ENCODE results near the gene AHR.
"Not testable (repeated sequence)": the region's sequence is repeated elsewhere in the genome, so short reads cannot be mapped to it uniquely, and the experiment has no call there.

AHR gene

DNA sequence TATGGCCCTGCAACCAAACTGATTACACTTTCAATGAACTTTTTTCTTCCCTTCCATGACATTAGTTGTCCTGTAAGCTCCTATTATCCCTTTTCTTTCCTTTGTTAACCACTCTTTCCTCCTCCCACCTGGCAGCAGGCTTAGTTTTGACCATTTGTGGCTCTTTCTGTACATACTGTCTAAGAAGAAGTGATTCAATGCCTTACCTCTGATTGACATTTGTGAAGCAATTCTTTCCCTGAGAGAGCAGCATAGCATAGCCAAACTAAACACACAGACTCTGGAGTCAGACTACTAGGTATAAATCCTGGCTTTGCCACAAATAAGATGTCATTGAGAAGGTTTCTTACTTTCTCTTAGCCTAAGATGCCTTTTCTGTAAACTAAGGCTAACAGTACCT is 48.9 kb downstream of the AHR start:
- no peak overlapping the region for H2AFZ ChIP-seq (ENCODE audit: low read length)
- no peaks in the 10 kb centered on the region for H3K9me2 ChIP-seq (ENCODE audit: low read depth, low read length)
- no peaks in the 10 kb centered on the region for H3K36me3 ChIP-seq (ENCODE audit: insufficient read depth, low read length)
- no peaks in the 10 kb centered on the region for H3F3A ChIP-seq (ENCODE audit: insufficient read depth, low read length)
- H3K79me2 ChIP-seq (ENCODE audit: insufficient read depth, low read length) = no peaks in the 10 kb centered on the region
- no peak overlapping the region for H3K27ac ChIP-seq (ENCODE audit: low read depth, low read length, poor library complexity, severe bottlenecking)
- no peak overlapping the region for H3K4me2 ChIP-seq (ENCODE audit: low read length)
- no peaks in the 10 kb centered on the region for H3K27me3 ChIP-seq (ENCODE audit: insufficient read depth, low read length)
- H4K20me1 ChIP-seq (ENCODE audit: insufficient read depth, low read length) = no peaks in the 10 kb centered on the region
- H3K9me3 ChIP-seq (ENCODE audit: low read length) = no peaks in the 10 kb centered on the region
- no peak overlapping the region for H3K4me3 ChIP-seq (ENCODE audit: low read depth, low read length, poor library complexity, severe bottlenecking)
- TF ChIP-seq EZH2 (IDR thresholded peaks at IDR 0.05; ENCODE audit: borderline replicate concordance, low read length) = no peak
- TF ChIP-seq, protein P1, sequence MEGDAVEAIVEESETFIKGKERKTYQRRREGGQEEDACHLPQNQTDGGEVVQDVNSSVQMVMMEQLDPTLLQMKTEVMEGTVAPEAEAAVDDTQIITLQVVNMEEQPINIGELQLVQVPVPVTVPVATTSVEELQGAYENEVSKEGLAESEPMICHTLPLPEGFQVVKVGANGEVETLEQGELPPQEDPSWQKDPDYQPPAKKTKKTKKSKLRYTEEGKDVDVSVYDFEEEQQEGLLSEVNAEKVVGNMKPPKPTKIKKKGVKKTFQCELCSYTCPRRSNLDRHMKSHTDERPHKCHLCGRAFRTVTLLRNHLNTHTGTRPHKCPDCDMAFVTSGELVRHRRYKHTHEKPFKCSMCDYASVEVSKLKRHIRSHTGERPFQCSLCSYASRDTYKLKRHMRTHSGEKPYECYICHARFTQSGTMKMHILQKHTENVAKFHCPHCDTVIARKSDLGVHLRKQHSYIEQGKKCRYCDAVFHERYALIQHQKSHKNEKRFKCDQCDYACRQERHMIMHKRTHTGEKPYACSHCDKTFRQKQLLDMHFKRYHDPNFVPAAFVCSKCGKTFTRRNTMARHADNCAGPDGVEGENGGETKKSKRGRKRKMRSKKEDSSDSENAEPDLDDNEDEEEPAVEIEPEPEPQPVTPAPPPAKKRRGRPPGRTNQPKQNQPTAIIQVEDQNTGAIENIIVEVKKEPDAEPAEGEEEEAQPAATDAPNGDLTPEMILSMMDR (IDR thresholded peaks at IDR 0.05; ENCODE audit: low read length) = no peak
- H3K9ac ChIP-seq (ENCODE audit: low read length) = no peak overlapping the region
- H3K4me1 ChIP-seq (ENCODE audit: insufficient read depth, low read length, severe bottlenecking) = no peaks in the 10 kb centered on the region

DNA sequence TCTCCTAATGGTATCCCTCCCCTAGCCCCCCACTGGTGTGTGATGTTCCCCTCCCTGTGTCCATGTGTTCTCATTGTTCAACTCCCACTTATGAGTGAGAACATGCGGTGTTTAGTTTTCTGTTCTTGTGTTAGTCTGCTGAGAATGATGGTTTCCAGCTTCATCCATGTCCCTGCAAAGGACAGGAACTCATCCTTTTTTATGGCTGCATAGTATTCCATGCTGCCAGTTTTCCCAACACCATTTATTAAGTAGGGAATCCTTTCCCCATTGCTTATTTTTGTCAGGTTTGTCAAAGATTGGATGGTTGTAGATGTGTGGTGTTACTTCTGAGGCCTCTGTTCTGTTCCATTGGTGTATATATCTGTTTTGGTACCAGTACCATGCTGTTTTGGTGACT is 50.5 kb downstream of the AHR start:
- not testable (repeated sequence) for H2AFZ ChIP-seq (ENCODE audit: low read length); H3K27ac ChIP-seq (ENCODE audit: low read depth, low read length, poor library complexity, severe bottlenecking); H4K20me1 ChIP-seq (ENCODE audit: insufficient read depth, low read length); H3K4me1 ChIP-seq (ENCODE audit: insufficient read depth, low read length, severe bottlenecking); H3K36me3 ChIP-seq (ENCODE audit: insufficient read depth, low read length); H3K4me3 ChIP-seq (ENCODE audit: low read depth, low read length, poor library complexity, severe bottlenecking); H3F3A ChIP-seq (ENCODE audit: insufficient read depth, low read length); H3K9me2 ChIP-seq (ENCODE audit: low read depth, low read length); H3K9me3 ChIP-seq (ENCODE audit: low read length); H3K79me2 ChIP-seq (ENCODE audit: insufficient read depth, low read length); H3K4me2 ChIP-seq (ENCODE audit: low read length); H3K9ac ChIP-seq (ENCODE audit: low read length); H3K27me3 ChIP-seq (ENCODE audit: insufficient read depth, low read length)

DNA sequence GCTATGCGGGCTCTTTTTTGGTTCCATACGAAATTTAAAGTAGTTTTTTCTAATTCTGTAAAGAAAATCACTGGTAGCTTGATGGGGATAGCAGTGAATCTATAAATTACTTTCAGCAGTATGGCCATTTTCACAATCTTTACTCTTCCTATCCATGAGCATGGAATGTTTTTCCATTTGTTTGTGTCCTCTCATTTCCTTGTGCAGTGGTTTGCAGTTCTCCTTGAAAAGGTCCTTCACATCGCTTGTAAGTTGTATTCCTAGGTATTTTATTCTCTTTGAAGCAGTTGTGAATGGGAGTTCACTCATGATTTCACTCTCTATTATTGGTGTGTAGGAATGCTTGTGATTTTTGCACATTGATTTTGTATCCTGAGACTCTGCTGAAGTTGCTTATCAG is 51.9 kb downstream of the AHR start:
- H2AFZ ChIP-seq (ENCODE audit: low read length); H3K9ac ChIP-seq (ENCODE audit: low read length); H3K9me3 ChIP-seq (ENCODE audit: low read length); H4K20me1 ChIP-seq (ENCODE audit: insufficient read depth, low read length); H3K79me2 ChIP-seq (ENCODE audit: insufficient read depth, low read length); H3K4me2 ChIP-seq (ENCODE audit: low read length); H3K9me2 ChIP-seq (ENCODE audit: low read depth, low read length); H3F3A ChIP-seq (ENCODE audit: insufficient read depth, low read length); H3K27ac ChIP-seq (ENCODE audit: low read depth, low read length, poor library complexity, severe bottlenecking); H3K4me1 ChIP-seq (ENCODE audit: insufficient read depth, low read length, severe bottlenecking); H3K4me3 ChIP-seq (ENCODE audit: low read depth, low read length, poor library complexity, severe bottlenecking); H3K27me3 ChIP-seq (ENCODE audit: insufficient read depth, low read length); H3K36me3 ChIP-seq (ENCODE audit: insufficient read depth, low read length): not testable (repeated sequence)

DNA sequence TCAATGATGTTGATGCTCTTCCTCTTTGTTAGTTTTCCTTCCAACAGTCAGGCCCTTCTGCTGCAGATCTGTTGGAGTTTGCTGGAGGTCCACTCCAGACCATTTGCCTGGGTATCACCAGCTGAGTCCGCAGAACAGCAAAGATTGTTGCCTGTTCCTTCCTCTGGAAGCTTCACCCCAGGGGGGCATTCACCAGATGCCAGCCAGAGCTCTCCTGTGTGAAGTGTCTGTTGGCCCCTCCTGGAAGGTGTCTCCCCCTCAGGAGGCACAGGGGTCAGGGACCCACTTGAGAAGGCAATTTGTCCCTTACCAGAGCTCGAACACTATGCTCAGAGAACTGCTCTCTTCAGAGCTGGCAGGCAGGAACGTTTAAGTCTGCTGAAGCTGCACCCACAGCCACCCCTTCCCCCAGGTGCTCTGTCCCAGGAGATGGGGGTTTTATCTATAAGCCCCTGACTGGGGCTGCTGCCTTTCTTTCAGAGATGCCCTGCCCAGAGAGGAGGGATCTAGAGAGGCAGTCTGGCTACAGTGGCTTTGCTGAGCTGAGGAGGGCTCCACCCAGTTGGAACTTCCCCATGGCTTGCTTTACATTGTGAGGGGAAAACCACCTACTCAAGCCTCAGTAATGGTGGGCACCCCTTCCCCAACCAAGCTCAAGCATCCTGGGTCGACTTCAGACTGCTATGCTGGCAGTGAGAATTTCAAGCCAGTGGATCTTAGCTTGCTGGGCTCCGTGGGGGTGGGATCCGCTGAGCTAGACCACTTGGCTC is 55.4 kb downstream of the AHR start:
- not testable (repeated sequence) for H3K4me1 ChIP-seq (ENCODE audit: insufficient read depth, low read length, severe bottlenecking); H3K9ac ChIP-seq (ENCODE audit: low read length); H3K27ac ChIP-seq (ENCODE audit: low read depth, low read length, poor library complexity, severe bottlenecking); H3K36me3 ChIP-seq (ENCODE audit: insufficient read depth, low read length); H3K79me2 ChIP-seq (ENCODE audit: insufficient read depth, low read length); H3K4me2 ChIP-seq (ENCODE audit: low read length); H3K9me3 ChIP-seq (ENCODE audit: low read length); H3K9me2 ChIP-seq (ENCODE audit: low read depth, low read length); H3K4me3 ChIP-seq (ENCODE audit: low read depth, low read length, poor library complexity, severe bottlenecking); H4K20me1 ChIP-seq (ENCODE audit: insufficient read depth, low read length); H3F3A ChIP-seq (ENCODE audit: insufficient read depth, low read length); H3K27me3 ChIP-seq (ENCODE audit: insufficient read depth, low read length); H2AFZ ChIP-seq (ENCODE audit: low read length)

Measured in OCI-LY1 (cell line).